GM12865 (cell line): ENCODE measurements around the gene STX17.

Source experiments
- DNase-seq: peaks from one replicate; pipeline ENCODE4 v3.0.0; 2010; ENCODE audit warnings: low read depth
- H3K4me3 ChIP-seq: 2 replicates; pipeline ENCODE4 v1.5.1; 2011; ENCODE audit warnings: mild to moderate bottlenecking, low read depth, low read length, control low read depth
- CTCF ChIP-seq: IDR thresholded peaks from 2 replicates; pipeline ENCODE4 v1.5.1; 2011; ENCODE audit warnings: low read length, control low read depth, low read depth, inconsistent platforms; ENCODE audit not compliant: insufficient read depth; ENCODE audit errors: missing control alignments

Gene STX17

DNA sequence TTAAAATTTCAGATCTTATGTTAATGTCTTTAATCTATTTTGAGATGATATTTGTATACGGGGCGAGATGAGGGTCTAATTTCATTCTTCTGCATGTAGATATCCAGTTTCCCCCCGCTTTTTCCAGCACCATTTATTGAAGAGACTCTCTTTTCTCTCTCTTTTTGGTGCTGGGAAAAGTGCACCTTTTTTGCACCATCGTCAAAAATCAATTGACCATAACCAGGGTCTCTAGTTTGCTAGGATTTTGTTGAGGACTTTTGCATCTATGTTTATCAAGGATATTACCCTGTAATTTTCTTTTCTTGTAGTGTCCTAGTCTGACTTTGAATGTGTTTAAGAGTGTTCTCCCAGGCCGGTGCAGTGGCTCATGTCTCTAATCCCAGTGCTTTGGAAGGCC, 93.3 kb downstream of the STX17 start:
- DNase-seq: no peak
- TF ChIP-seq CTCF: no peak

DNA sequence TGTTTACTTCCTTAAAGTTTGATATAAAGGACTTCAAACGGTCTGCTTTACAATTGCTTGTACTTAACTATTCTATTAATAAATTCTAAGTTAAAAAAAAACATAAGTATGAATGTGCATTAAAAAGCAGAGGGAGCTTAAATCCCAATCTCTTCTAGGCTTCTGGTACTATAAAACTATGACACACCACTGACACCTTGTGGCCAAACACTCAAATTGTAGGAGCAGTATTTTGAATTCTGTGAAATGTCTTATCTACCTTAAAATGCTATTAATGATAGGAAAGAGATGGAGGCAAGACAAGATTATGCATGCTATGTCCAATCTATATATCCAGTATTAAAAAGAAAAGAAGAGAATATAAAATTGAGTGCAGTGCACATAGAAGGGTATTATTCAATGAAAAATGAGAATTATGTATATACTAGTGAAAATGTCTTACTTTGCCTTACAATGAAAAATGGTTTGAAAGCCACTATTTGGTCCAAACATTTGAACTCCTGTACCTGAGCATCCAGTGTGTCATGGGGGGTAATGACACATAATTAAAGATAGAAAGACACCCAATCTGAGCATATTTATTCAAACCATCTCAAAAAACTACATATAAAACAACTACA, 104.7 kb downstream of the STX17 start:
- peak; percentile 75 for DNase-seq
- no peak overlapping the region for H3K4me3 ChIP-seq
- TF ChIP-seq CTCF: peak; percentile 47

More for the DNA sequence above, 93.3 kb downstream of the STX17 start:
- H3K4me3 ChIP-seq: no peak overlapping the region

DNA sequence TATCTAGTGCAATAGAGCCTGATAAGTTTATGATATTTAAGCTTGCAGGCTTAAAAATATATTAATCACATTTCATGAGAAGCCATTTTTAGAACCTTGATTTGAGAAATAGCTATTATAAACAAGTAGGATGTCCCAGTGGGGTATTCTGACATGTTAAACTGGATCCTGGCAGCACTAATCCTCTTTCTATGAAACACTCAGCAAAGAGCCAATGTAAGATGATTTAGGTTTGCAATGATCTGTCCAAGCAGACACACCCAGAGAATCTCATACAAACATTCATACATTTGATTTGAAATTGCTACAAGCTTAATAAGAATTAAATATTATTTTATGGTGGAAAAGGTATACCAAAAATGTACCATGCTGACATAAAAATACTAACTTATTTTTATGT, 105.8 kb downstream of the STX17 start:
- no peak for TF ChIP-seq CTCF
- no peak overlapping the region for H3K4me3 ChIP-seq
- no peak for DNase-seq

GRCh38 chr9:100013573-100013972, 107.1 kb downstream of the STX17 start:
- H3K4me3 ChIP-seq: no peak overlapping the region
- TF ChIP-seq CTCF: no peak
- no peak for DNase-seq

GRCh38 chr9:100014846-100015245, 108.4 kb downstream of the STX17 start:
- TF ChIP-seq CTCF: no peak
- H3K4me3 ChIP-seq: no peak overlapping the region
- no peak for DNase-seq

GRCh38 chr9:100019541-100019940, 113.1 kb downstream of the STX17 start:
- TF ChIP-seq CTCF: no peak
- H3K4me3 ChIP-seq: no peak overlapping the region

More at GRCh38 chr9:100019541-100019940, 113.1 kb downstream of the STX17 start:
- no peak for DNase-seq
